Measurements from ENCODE around the gene C16orf92. TPM values are rescaled to one million over a fixed set of nuclear protein-coding genes. Genes with fewer than 3 reads are reported as not detected.

C16orf92 gene
- total and polyA plus RNA-seq, 2 of the 8 experiments (the other 6 are each of a cell fraction or from before 2014, with no cell fraction given) = not detected

DNA sequence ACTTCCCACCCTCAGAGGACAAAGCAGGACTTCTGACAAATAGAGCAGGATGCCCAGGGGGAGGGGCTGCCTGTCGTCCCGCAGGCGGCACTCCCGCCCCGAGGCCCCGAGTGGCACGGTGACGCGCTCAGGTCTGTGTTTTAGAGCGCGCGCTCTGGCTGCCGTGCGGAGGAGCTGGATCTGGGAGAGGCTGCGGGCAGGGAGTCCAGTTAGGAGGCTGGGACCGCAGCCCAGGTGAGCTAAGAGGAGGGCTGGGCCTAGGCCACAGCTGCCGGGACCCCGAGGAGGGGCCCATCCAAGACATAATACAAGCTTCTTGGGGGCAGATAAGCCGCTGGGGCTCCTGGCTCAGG lies 18.6 kb upstream of the C16orf92 start:
- DNase-seq (ENCODE audit: low read depth in 1 of 2, low spot score in 2 of 2) (no peak), FAIRE-seq (no peak)
- TF ChIP-seq TEAD4 (IDR thresholded peaks at IDR 0.05; ENCODE audit: low read depth, low read length) (no peak), JUND (IDR thresholded peaks at IDR 0.05; ENCODE audit: low read length) (no peak), GABPA (IDR thresholded peaks at IDR 0.05; ENCODE audit: borderline replicate concordance, insufficient read depth, low read length) (no peak), EZH2 (IDR thresholded peaks at IDR 0.05; ENCODE audit: low read depth, low read length, severe bottlenecking) (no peak), RBBP5 (IDR thresholded peaks at IDR 0.05; ENCODE audit: borderline replicate concordance, low read depth, low read length) (no peak), RXRA (IDR thresholded peaks at IDR 0.05; ENCODE audit: insufficient read depth, low read depth, low read length) (no peak)
- Histone ChIP-seq H4K20me1 (replicated peaks in 1 of 2; ENCODE audit: control insufficient read depth in 1 of 2, insufficient read depth in 2 of 2, low read length in 2 of 2) (peaks cover 3 to 10% of the 10 kb centered on the region in 2 experiments), H3K18ac (ENCODE audit: extremely low read depth, low read length) (no peak overlapping the region), H2BK15ac (ENCODE audit: low read length) (no peak overlapping the region), H4K5ac (ENCODE audit: insufficient read length, low read depth, low read length) (no peak overlapping the region), H2BK120ac (replicated peaks; ENCODE audit: low read depth, low read length) (no peak overlapping the region), H3K79me1 (ENCODE audit: low read depth, low read length) (no peaks in the 10 kb centered on the region; the same call in 1 of the 2 replicates), H2AFZ (ENCODE audit: low read length) (no peak overlapping the region), H3K4ac (replicated peaks; ENCODE audit: insufficient read length, low read depth, low read length) (no peak overlapping the region), H3K36me3 (ENCODE audit: control insufficient read depth in 2 of 4, insufficient read depth in 4 of 4, low read length in 3 of 4) (peaks cover 0 to 10% (median 6%) of the 10 kb centered on the region in 4 experiments; a peak in 6 of 8 replicates), H3K56ac (replicated peaks; ENCODE audit: insufficient read length, low read depth, low read length) (no peak overlapping the region), H3K4me2 (ENCODE audit: insufficient read depth in 1 of 2, low read depth in 2 of 2, low read length in 2 of 2) (no peak overlapping the region), H2BK12ac (ENCODE audit: low read depth, low read length) (no peak overlapping the region), H3K27ac (ENCODE audit: low read depth, low read length) (no peak overlapping the region), H3K27me3 (replicated peaks in 1 of 4; ENCODE audit: control insufficient read depth in 3 of 4, extremely low read depth in 1 of 4, insufficient read depth in 3 of 4, low read length in 3 of 4) (peaks cover 0 to 4% (median under 1%) of the 10 kb centered on the region in 4 experiments; a peak in 3 of 7 replicates), H3K79me2 (ENCODE audit: control insufficient read depth in 1 of 2, insufficient read depth in 2 of 2, low read length in 2 of 2) (no peaks in the 10 kb centered on the region), H3K9ac (replicated peaks in 1 of 4; ENCODE audit: extremely low read depth in 1 of 4, low read depth in 3 of 4, low read length in 3 of 4) (no peak overlapping the region), H3K9me3 (ENCODE audit: insufficient read depth in 2 of 2, low read depth in 1 of 2, low read length in 1 of 2) (no peaks in the 10 kb centered on the region), H2BK5ac (ENCODE audit: low read depth, low read length) (no peak overlapping the region), H4K8ac (ENCODE audit: extremely low read depth, insufficient read depth, low read length) (no peak overlapping the region), H4K91ac (replicated peaks; ENCODE audit: insufficient read length, low read length) (no peak overlapping the region), H2BK20ac (ENCODE audit: low read length) (no peak overlapping the region), H3K14ac (ENCODE audit: insufficient read length) (no peak overlapping the region), H3K4me3 (ENCODE audit: extremely low read depth in 1 of 4, insufficient read depth in 2 of 4, low read depth in 3 of 4, low read length in 4 of 4) (no peak overlapping the region), H3K23ac (ENCODE audit: insufficient read length) (no peak overlapping the region), H3K23me2 (ENCODE audit: low read depth, low read length) (no peaks in the 10 kb centered on the region), H3K4me1 (replicated peaks in 1 of 4; ENCODE audit: control insufficient read depth in 3 of 4, insufficient read depth in 4 of 4, low read length in 3 of 4) (peaks cover 0 to 15% (median 6%) of the 10 kb centered on the region in 4 experiments; a peak in 5 of 7 replicates), H2AK5ac (ENCODE audit: low read depth, low read length) (no peak overlapping the region)
- WGBS, 2 experiments (ENCODE audit: extremely low coverage in 1 of 2, insufficient coverage in 1 of 2, insufficient read length in 1 of 2, insufficient replicate concordance in 2 of 2, low coverage in 1 of 2, low lambda C conversion rate in 2 of 2, missing lambda C conversion rate in 1 of 2) = 95% methylated on average over 18 of the region's 19 CpGs; no CpG with 5 or more reads in 1 of the 2 experiments
- POLR2A ChIA-PET (ENCODE audit: partially characterized antibody) = interaction anchor here (0.6 to 4.9 kb wide), 9 partner anchors 9 to 191 kb away, joined by 3 to 34 read pairs (median 4); partner anchors contain the start of genes ASPHD1, HIRIP3 and INO80E
- CTCF ChIA-PET (ENCODE audit: partially characterized antibody) = interaction anchor here (0.7 to 2.8 kb wide), 12 partner anchors 10 to 116 kb away, joined by 3 to 11 read pairs (median 6); partner anchors contain the start of gene C16orf92

Data from H1 (cell line).